ENCODE measurements around the gene PDE11A.
A peak's percentile ranks its signal among the peaks of the same experiment; 100 is the strongest.

PDE11A gene

GRCh38 chr2:177628831-177629230 lies 443.7 kb downstream of the PDE11A start:
- DNase-seq (ENCODE audit: low read depth): no peak

- no peak for DNase-seq (ENCODE audit: low read depth)
Measured at GRCh38 chr2:177625744-177626650, 446.6 kb downstream of the PDE11A start.

GRCh38 chr2:177622521-177622920 lies 450.1 kb downstream of the PDE11A start:
- no peak for DNase-seq (ENCODE audit: low read depth)

GRCh38 chr2:177619986-177620385 lies 452.6 kb downstream of the PDE11A start:
- no peak for DNase-seq (ENCODE audit: low read depth)

GRCh38 chr2:177619461-177619860 lies 453.1 kb downstream of the PDE11A start:
- no peak for DNase-seq (ENCODE audit: low read depth)

GRCh38 chr2:177618255-177619253 lies 454.0 kb downstream of the PDE11A start:
- DNase-seq (ENCODE audit: low read depth): peak; percentile 54

GRCh38 chr2:177617849-177618248 lies 454.7 kb downstream of the PDE11A start:
- DNase-seq (ENCODE audit: low read depth): no peak

GRCh38 chr2:177616731-177617130 lies 455.8 kb downstream of the PDE11A start:
- no peak for DNase-seq (ENCODE audit: low read depth)

DNA sequence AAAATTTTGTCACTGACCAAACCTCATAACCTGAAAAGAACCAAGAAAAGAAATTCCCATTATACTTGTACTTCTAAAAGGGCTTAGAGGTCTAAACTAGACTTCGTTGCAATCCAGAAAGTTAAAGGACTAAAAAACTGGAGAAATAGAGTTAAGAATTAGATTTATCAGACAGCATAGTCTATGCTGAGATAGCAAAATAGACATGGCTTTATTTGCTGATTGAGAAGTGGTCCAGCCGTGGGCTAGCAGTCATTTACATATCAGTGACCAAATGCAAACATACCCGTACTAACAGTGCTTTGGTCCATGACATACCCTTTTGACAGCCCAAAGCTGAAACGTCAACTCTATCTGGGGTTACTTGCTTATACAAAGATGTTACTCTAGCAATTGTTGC lies 456.5 kb downstream of the PDE11A start:
- no peak for DNase-seq (ENCODE audit: low read depth)

DNA sequence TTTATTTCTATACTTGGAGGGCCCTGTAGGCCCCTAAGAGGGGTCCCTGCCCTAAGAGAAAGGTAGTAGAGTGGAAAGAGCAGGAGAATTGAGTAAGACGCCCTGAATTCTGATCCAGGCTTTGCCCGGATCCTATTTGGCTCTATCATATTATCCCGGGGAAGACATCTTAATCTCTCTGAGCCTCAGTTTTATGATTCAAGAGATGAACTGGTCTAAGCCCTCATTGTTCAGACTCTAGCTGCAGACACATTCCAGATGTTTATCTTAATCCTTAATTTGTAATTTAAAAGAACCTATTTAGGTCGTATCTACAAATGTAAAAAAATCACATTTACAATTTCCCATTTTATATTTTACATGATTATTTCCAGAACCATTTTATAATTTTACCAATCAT lies 459.9 kb downstream of the PDE11A start:
- DNase-seq (ENCODE audit: low read depth): no peak

- no peak for DNase-seq (ENCODE audit: low read depth)
Measured at GRCh38 chr2:177611310-177611886, 461.2 kb downstream of the PDE11A start.

DNA sequence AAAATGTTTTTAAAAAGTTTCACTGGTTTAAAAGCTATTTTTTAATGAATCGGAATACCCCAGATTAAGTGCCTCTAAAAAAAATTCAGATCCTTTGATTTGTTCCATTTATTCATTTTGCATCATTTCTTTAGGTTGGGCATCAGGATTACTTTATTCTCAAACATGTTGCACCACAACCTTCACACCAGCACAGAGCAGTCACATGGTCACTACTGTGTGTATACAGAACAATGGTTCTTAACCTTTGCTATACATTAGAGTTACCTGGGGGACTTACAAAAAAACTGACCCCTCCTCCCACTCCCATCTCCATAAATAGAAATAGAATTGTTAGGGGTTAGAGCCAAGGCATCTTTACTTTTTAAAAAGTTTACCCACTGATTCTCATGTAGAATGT lies 461.8 kb downstream of the PDE11A start:
- no peak for DNase-seq (ENCODE audit: low read depth)

GRCh38 chr2:177606636-177607035 lies 465.9 kb downstream of the PDE11A start:
- no peak for DNase-seq (ENCODE audit: low read depth)

- no peak for DNase-seq (ENCODE audit: low read depth)
Measured at GRCh38 chr2:177604271-177605065, 468.1 kb downstream of the PDE11A start.

DNA sequence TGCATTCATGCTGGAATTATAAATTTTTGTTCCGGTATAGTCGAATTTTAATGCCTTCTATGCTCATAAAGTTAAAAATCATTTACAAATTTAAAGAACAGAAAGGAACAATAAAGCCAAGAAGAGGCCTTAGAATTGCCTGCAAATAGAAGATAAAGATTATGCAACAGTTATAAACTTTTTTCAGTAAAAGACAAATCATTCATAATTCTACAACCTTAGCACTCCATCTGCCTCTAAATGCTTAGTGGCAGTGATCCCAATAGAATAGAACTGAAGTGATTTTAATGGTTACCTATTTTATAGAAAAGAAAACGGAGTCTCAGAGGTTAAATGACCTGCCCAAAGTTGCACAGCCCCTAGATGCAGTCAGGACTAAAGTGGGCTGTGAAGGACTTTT lies 468.8 kb downstream of the PDE11A start:
- no peak for DNase-seq (ENCODE audit: low read depth)

- DNase-seq (ENCODE audit: low read depth): no peak
Measured at GRCh38 chr2:177603181-177603580, 469.4 kb downstream of the PDE11A start.

DNA sequence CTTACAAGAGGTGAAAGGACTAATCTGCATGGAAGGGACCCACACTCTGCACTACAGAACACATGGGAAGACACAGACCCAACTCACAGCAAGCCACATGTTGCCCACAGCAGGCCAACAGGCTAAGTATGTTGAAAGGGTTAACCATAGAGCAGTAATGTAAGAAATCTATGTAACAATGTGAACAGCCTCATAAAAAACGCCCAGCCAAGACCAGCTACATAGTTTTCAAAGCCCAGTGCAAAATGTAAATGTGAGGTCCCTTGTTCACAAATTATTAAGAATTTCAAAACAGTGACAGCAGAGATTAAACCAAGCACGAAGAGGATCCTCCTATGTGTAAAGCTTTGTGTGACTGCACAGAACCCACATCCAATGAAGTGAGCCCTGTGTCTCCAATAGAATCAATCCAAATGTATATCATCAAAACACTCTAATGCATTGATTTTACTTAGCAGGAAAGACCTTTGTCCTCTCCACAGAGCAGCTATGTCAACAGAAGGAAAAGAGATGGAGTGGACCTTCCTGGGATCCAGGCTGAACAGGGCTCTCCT lies 469.9 kb downstream of the PDE11A start:
- no peak for DNase-seq (ENCODE audit: low read depth)

GRCh38 chr2:177600917-177601316 lies 471.7 kb downstream of the PDE11A start:
- DNase-seq (ENCODE audit: low read depth): no peak

GRCh38 chr2:177599956-177600355 lies 472.6 kb downstream of the PDE11A start:
- no peak for DNase-seq (ENCODE audit: low read depth)

GRCh38 chr2:177599139-177599688 lies 473.4 kb downstream of the PDE11A start:
- no peak for DNase-seq (ENCODE audit: low read depth)

Data from CMK (cell line).